H1 (cell line): ENCODE results near the gene ARL2BP. TPM values are rescaled to one million over a fixed set of nuclear protein-coding genes. Genes with fewer than 3 reads are reported as not detected.

ENCODE experiments used
- CTCF ChIA-PET: fragments of 300-600 bp; sonication (Branson Sonifier 250); formaldehyde crosslinking; loops from one replicate; lab custom pipeline; 2021; ENCODE audit not compliant: partially characterized antibody; lab: Charles Lee
- POLR2A ChIA-PET: fragments of 300-600 bp; sonication (Branson Sonifier 250); formaldehyde crosslinking; loops from one replicate; lab custom pipeline; 2021; ENCODE audit warnings: inconsistent platforms; ENCODE audit not compliant: partially characterized antibody; lab: Charles Lee
- DNase-seq, 2 experiments: peaks; one replicate each; pipeline versions ENCODE4 v3.0.0 to v3.0.0-alpha.2; 2010 to 2022; ENCODE audit warnings: low spot score in 2 of 2, low read depth in 1 of 2, mixed read lengths in 1 of 2
- FAIRE-seq: peaks from 2 replicates; lab custom pipeline; 2011; peaks lifted over from hg19 to GRCh38; lab: Jason Lieb, UNC
- H2AFZ ChIP-seq: 2 replicates; pipeline ENCODE4 v1.8.1; 2012; ENCODE audit warnings: low read length, inconsistent platforms
- H2AK5ac ChIP-seq: 2 replicates; pipeline ENCODE4 v1.6.1; 2013; ENCODE audit warnings: low read depth, low read length
- H2BK120ac ChIP-seq: replicated peaks from 2 replicates; pipeline ENCODE3; 2013; ENCODE audit warnings: low read depth, low read length, inconsistent platforms
- H2BK12ac ChIP-seq: 2 replicates; pipeline ENCODE4 v1.6.1; 2013; ENCODE audit warnings: low read depth, low read length
- H2BK15ac ChIP-seq: 2 replicates; pipeline ENCODE4 v1.6.1; 2013; ENCODE audit warnings: low read length
- H2BK20ac ChIP-seq: 2 replicates; pipeline ENCODE4 v1.6.1; 2013; ENCODE audit warnings: low read length
- H2BK5ac ChIP-seq: 2 replicates; pipeline ENCODE4 v1.6.1; 2013; ENCODE audit warnings: low read depth, low read length
- H3K14ac ChIP-seq: 2 replicates; pipeline ENCODE4 v1.6.1; 2013; ENCODE audit warnings: inconsistent platforms; ENCODE audit not compliant: insufficient read length
- H3K18ac ChIP-seq: 2 replicates; pipeline ENCODE4 v1.6.1; 2013; ENCODE audit warnings: low read length; ENCODE audit errors: extremely low read depth
- H3K23ac ChIP-seq: 2 replicates; pipeline ENCODE4 v1.6.1; 2013; ENCODE audit warnings: inconsistent platforms; ENCODE audit not compliant: insufficient read length
- H3K23me2 ChIP-seq: 2 replicates; pipeline ENCODE4 v1.6.1; 2013; ENCODE audit warnings: low read depth, low read length
- H3K27ac ChIP-seq: 2 replicates; pipeline ENCODE4 v1.6.1; 2011; ENCODE audit warnings: low read depth, low read length, inconsistent platforms
- H3K27me3 ChIP-seq, 4 experiments: replicated peaks in 1 of 4; 1 replicate in 1 of 4; 2 replicates in 3 of 4; pipeline versions ENCODE4 v1.6.1 to v1.8.1; 2011 to 2013; ENCODE audit warnings: low read length in 3 of 4, mild to moderate bottlenecking in 3 of 4, inconsistent platforms in 2 of 4, mixed read lengths in 2 of 4, moderate library complexity in 1 of 4; ENCODE audit not compliant: control insufficient read depth in 3 of 4, insufficient read depth in 3 of 4; ENCODE audit errors: extremely low read depth in 1 of 4
- H3K36me3 ChIP-seq, 4 experiments: 2 replicates each; pipeline versions ENCODE4 v1.6.1 to v1.8.1; 2011 to 2013; ENCODE audit warnings: mild to moderate bottlenecking in 4 of 4, low read length in 3 of 4, moderate library complexity in 2 of 4, control low read depth in 1 of 4, inconsistent platforms in 1 of 4; ENCODE audit not compliant: insufficient read depth in 4 of 4, control insufficient read depth in 2 of 4
- H3K4ac ChIP-seq: replicated peaks from 2 replicates; pipeline ENCODE3; 2013; ENCODE audit warnings: low read length, low read depth, mixed read lengths, inconsistent platforms; ENCODE audit not compliant: insufficient read length
- H3K4me1 ChIP-seq, 4 experiments: replicated peaks in 1 of 4; 1 replicate in 1 of 4; 2 replicates in 3 of 4; pipeline versions ENCODE4 v1.6.1 to v1.8.1; 2011 to 2013; ENCODE audit warnings: low read length in 3 of 4, inconsistent platforms in 2 of 4, mixed read lengths in 1 of 4; ENCODE audit not compliant: insufficient read depth in 4 of 4, control insufficient read depth in 3 of 4
- H3K4me2 ChIP-seq, 2 experiments: 2 replicates each; pipeline versions ENCODE4 v1.6.1 to v1.8.1; 2011 to 2013; ENCODE audit warnings: low read depth in 2 of 2, low read length in 2 of 2, control low read depth in 1 of 2, inconsistent platforms in 1 of 2, mild to moderate bottlenecking in 1 of 2; ENCODE audit not compliant: insufficient read depth in 1 of 2
- H3K4me3 ChIP-seq, 4 experiments: fragments of 200-600, 300-600 bp in 1 of 4; sonication (generic), shearing (Covaris generic), sonication (Bioruptor Twin) in 1 of 4; 2 replicates each; pipeline versions ENCODE4 v1.5.1 to v1.8.1; 2011 to 2016; ENCODE audit warnings: low read length in 4 of 4, low read depth in 3 of 4, control low read depth in 2 of 4, inconsistent platforms in 2 of 4, mild to moderate bottlenecking in 2 of 4, mixed read lengths in 1 of 4, moderate library complexity in 1 of 4; ENCODE audit not compliant: insufficient read depth in 2 of 4; ENCODE audit errors: extremely low read depth in 1 of 4
- H3K56ac ChIP-seq: replicated peaks from 2 replicates; pipeline ENCODE3; 2013; ENCODE audit warnings: low read depth, mild to moderate bottlenecking, mixed read lengths, low read length, inconsistent platforms; ENCODE audit not compliant: insufficient read length
- H3K79me1 ChIP-seq: 2 replicates; pipeline ENCODE4 v1.6.1; 2013; ENCODE audit warnings: low read depth, low read length, control low read depth
- H3K79me2 ChIP-seq, 2 experiments: 2 replicates each; pipeline versions ENCODE4 v1.6.1 to v1.8.1; 2012 to 2013; ENCODE audit warnings: low read length in 2 of 2, mild to moderate bottlenecking in 2 of 2, inconsistent platforms in 1 of 2; ENCODE audit not compliant: insufficient read depth in 2 of 2, control insufficient read depth in 1 of 2
- H3K9ac ChIP-seq, 4 experiments: replicated peaks in 1 of 4; 1 replicate in 1 of 4; 2 replicates in 3 of 4; pipeline versions ENCODE4 v1.6.1 to v1.8.1; 2011 to 2013; ENCODE audit warnings: low read depth in 3 of 4, low read length in 3 of 4, control low read depth in 2 of 4, mild to moderate bottlenecking in 2 of 4, moderate library complexity in 2 of 4, inconsistent platforms in 1 of 4; ENCODE audit errors: extremely low read depth in 1 of 4
- H3K9me3 ChIP-seq, 2 experiments: 2 replicates each; pipeline versions ENCODE4 v1.6.1 to v1.8.1; 2012 to 2013; ENCODE audit warnings: mild to moderate bottlenecking in 2 of 2, moderate library complexity in 2 of 2, control low read depth in 1 of 2, inconsistent platforms in 1 of 2, low read depth in 1 of 2, low read length in 1 of 2, mixed read lengths in 1 of 2; ENCODE audit not compliant: insufficient read depth in 2 of 2
- H4K20me1 ChIP-seq, 2 experiments: replicated peaks in 1 of 2; 2 replicates each; pipeline versions ENCODE3 to v1.8.1; 2011 to 2013; ENCODE audit warnings: inconsistent platforms in 2 of 2, low read length in 2 of 2, mild to moderate bottlenecking in 1 of 2; ENCODE audit not compliant: insufficient read depth in 2 of 2, control insufficient read depth in 1 of 2
- H4K5ac ChIP-seq: 2 replicates; pipeline ENCODE4 v1.6.1; 2013; ENCODE audit warnings: low read length, low read depth, mixed read lengths, inconsistent platforms; ENCODE audit not compliant: insufficient read length
- H4K8ac ChIP-seq: 2 replicates; pipeline ENCODE4 v1.8.0; 2013; ENCODE audit warnings: mild to moderate bottlenecking, moderate library complexity, low read length, inconsistent platforms; ENCODE audit not compliant: insufficient read depth; ENCODE audit errors: extremely low read depth
- H4K91ac ChIP-seq: replicated peaks from 2 replicates; pipeline ENCODE3; 2013; ENCODE audit warnings: low read length, mixed read lengths, inconsistent platforms; ENCODE audit not compliant: insufficient read length
- CEBPB ChIP-seq: IDR thresholded peaks from 2 replicates; pipeline ENCODE4 v1.6.1; 2012; ENCODE audit warnings: low read depth, low read length
- EGR1 ChIP-seq: IDR thresholded peaks from 2 replicates; pipeline ENCODE4 v1.6.1; 2011; ENCODE audit warnings: low read depth, low read length, borderline replicate concordance
- EP300 ChIP-seq, 2 experiments: IDR thresholded peaks; 1 replicate in 1 of 2; 2 replicates in 1 of 2; pipeline ENCODE4 v1.6.1; 2011 to 2012; ENCODE audit warnings: low read depth in 2 of 2, low read length in 2 of 2, mild to moderate bottlenecking in 2 of 2, borderline replicate concordance in 1 of 2, inconsistent platforms in 1 of 2, moderate library complexity in 1 of 2
- FOSL1 ChIP-seq: IDR thresholded peaks from 2 replicates; pipeline ENCODE4 v1.6.1; 2011; ENCODE audit warnings: mild to moderate bottlenecking, low read depth, low read length, moderate library complexity; ENCODE audit not compliant: insufficient read depth
- GTF2F1 ChIP-seq: IDR thresholded peaks from 2 replicates; pipeline ENCODE4 v1.6.1; 2012; ENCODE audit warnings: low read depth, low read length, improper control_type of control experiment, borderline replicate concordance
- JUND ChIP-seq: IDR thresholded peaks from 2 replicates; pipeline ENCODE4 v1.6.1; 2011; ENCODE audit warnings: mild to moderate bottlenecking, improper control_type of control experiment, low read length
- NRF1 ChIP-seq: IDR thresholded peaks from 2 replicates; pipeline ENCODE4 v1.6.1; 2011; ENCODE audit warnings: mild to moderate bottlenecking, low read depth, low read length, improper control_type of control experiment
- RFX5 ChIP-seq: IDR thresholded peaks from 2 replicates; pipeline ENCODE4 v1.6.1; 2011; ENCODE audit warnings: low read depth, low read length, improper control_type of control experiment, borderline replicate concordance
- RXRA ChIP-seq: IDR thresholded peaks from 2 replicates; pipeline ENCODE4 v1.6.1; 2011; ENCODE audit warnings: low read depth, mild to moderate bottlenecking, low read length, moderate library complexity; ENCODE audit not compliant: insufficient read depth
- SP4 ChIP-seq: IDR thresholded peaks from 2 replicates; pipeline ENCODE4 v1.6.1; 2012; ENCODE audit warnings: low read length, inconsistent platforms
- polyA plus RNA-seq, 7 experiments: library from polyadenylated mRNA; depleted of rRNA in 3 of 7; stranded (reverse) in 5 of 7; unstranded in 2 of 7; fragments of >200 nt in 5 of 7; fragments of 200-250 nt in 2 of 7; gene quantifications; 1 replicate in 5 of 7; 2 replicates in 1 of 7; 4 replicates in 1 of 7; pipeline versions ENCODE4 v1.2.1 to v1.2.3, GENCODE V29; 2011 to 2013; ENCODE audit warnings: missing spikeins in 2 of 7, mixed read lengths in 2 of 7
- total RNA-seq: library from RNA; stranded (reverse); fragmentation: NEBNext Ultra II Directional; extraction: Animal tissue kit (Norgen Biotek cat#: 25700); gene quantifications from 2 replicates; pipeline ENCODE4 v1.2.1, GENCODE V29; 2021

Gene ARL2BP
- total and polyA plus RNA-seq, 2 of the 8 experiments (the other 6 are each of a cell fraction or from before 2014, with no cell fraction given) = 13.6 to 18.3 TPM

GRCh38 chr16:57234707-57235092 is 10.4 kb upstream of the ARL2BP start:
- H2BK20ac ChIP-seq = no peak overlapping the region
- no peak overlapping the region for H4K8ac ChIP-seq
- no peak overlapping the region for H3K18ac ChIP-seq
- H3K23me2 ChIP-seq = peaks cover 2% of the 10 kb centered on the region
- H2BK5ac ChIP-seq = no peak overlapping the region
- no peaks in the 10 kb centered on the region for H3K4me1 ChIP-seq
- H3K56ac ChIP-seq = no peak overlapping the region
- H2BK120ac ChIP-seq = no peak overlapping the region
- H3K4me2 ChIP-seq = no peak overlapping the region
- no peaks in the 10 kb centered on the region for H3K79me2 ChIP-seq
- no peak overlapping the region for H4K91ac ChIP-seq
- H3K9me3 ChIP-seq = no peaks in the 10 kb centered on the region
- no peak overlapping the region for H2BK12ac ChIP-seq
- POLR2A ChIA-PET = interaction anchor here (1.4 kb wide), 1 partner anchor 11 kb away, joined by 3 read pairs; no protein-coding TSS in a partner anchor
- H4K5ac ChIP-seq = no peak overlapping the region
- no peaks in the 10 kb centered on the region for H3K27me3 ChIP-seq
- no peaks in the 10 kb centered on the region for H4K20me1 ChIP-seq
- peaks cover 18 to 46% (median 34%) of the 10 kb centered on the region in 4 experiments; a peak in 7 of 8 replicates for H3K36me3 ChIP-seq
- no peak overlapping the region for H3K27ac ChIP-seq
- CTCF ChIA-PET = no interaction called here
- H3K4me3 ChIP-seq = no peak overlapping the region
- H3K23ac ChIP-seq = no peak overlapping the region
- H2AFZ ChIP-seq = no peak overlapping the region
- no peak overlapping the region for H2BK15ac ChIP-seq
- no peak overlapping the region for H3K14ac ChIP-seq
- no peak overlapping the region for H3K9ac ChIP-seq
- H3K79me1 ChIP-seq = no peaks in the 10 kb centered on the region
- FAIRE-seq = no peak
- TF ChIP-seq FOSL1 (no peak), SP4 (no peak), EP300 (IDR thresholded peaks at IDR 0.05; ENCODE audit: borderline replicate concordance in 1 of 2, low read depth in 2 of 2, low read length in 2 of 2) (no peak), JUND (no peak), NRF1 (no peak), CEBPB (no peak), RXRA (no peak), EGR1 (no peak), RFX5 (no peak), GTF2F1 (no peak)
- no peak for DNase-seq
- H2AK5ac ChIP-seq = no peak overlapping the region
- no peak overlapping the region for H3K4ac ChIP-seq
